B cell (primary cell): ENCODE measurements around the gene EZH2. TPM values are rescaled to one million over a fixed set of nuclear protein-coding genes. Genes with fewer than 3 reads are reported as not detected.

Source experiments
- ATAC-seq: fragments of 200-7000 bp; cut with Tn5 transposase; one replicate; pipeline ENCODE4 v1.10.0; 2021; ENCODE audit warnings: low read depth, mild to moderate bottlenecking, moderate number of reproducible peaks, moderate library complexity
- CTCF ChIA-PET: fragments of 350-600 bp; sonication (Branson Sonifier 250); formaldehyde crosslinking; loops from one replicate; lab custom pipeline; 2021; ENCODE audit warnings: antibody characterized with exemption, inconsistent platforms; lab: Charles Lee
- POLR2A ChIA-PET: fragments of 350-600 bp; sonication (Branson Sonifier 250); formaldehyde crosslinking; loops from one replicate; lab custom pipeline; 2021; ENCODE audit warnings: antibody characterized with exemption; lab: Charles Lee
- DNase-seq: peaks from one replicate; pipeline ENCODE4 v3.0.0; 2013
- H2AFZ ChIP-seq: 2 replicates; pipeline ENCODE4 v1.6.1; 2012; ENCODE audit warnings: mild to moderate bottlenecking, low read depth, low read length; ENCODE audit not compliant: insufficient read depth, poor library complexity, severe bottlenecking
- H3K27ac ChIP-seq, 2 donors: 1 replicate in 1 of 2; 2 replicates in 1 of 2; pipeline ENCODE4 v1.5.1; 2012 to 2013; ENCODE audit warnings: low read length in 2 of 2, mild to moderate bottlenecking in 2 of 2, moderate library complexity in 1 of 2
- H3K27me3 ChIP-seq, 4 experiments: fragments of 200-600 bp in 1 of 4; sonication (generic) in 1 of 4; replicated peaks in 1 of 4; 1 replicate in 2 of 4; 2 replicates in 2 of 4; pipeline versions ENCODE4 v1.6.1 to v1.7.0; 2013 to 2016; ENCODE audit warnings: low read length in 3 of 4, mild to moderate bottlenecking in 2 of 4, mixed read lengths in 1 of 4, moderate library complexity in 1 of 4; ENCODE audit not compliant: insufficient read depth in 4 of 4, control insufficient read depth in 3 of 4; ENCODE audit errors: control extremely low read depth in 1 of 4
- H3K36me3 ChIP-seq, 2 experiments: replicated peaks in 1 of 2; 1 replicate in 1 of 2; 2 replicates in 1 of 2; pipeline versions ENCODE4 v1.6.1 to v1.7.1; 2013; ENCODE audit warnings: low read length in 1 of 2; ENCODE audit not compliant: insufficient read depth in 2 of 2, control insufficient read depth in 1 of 2; ENCODE audit errors: control extremely low read depth in 1 of 2, extremely low read depth in 1 of 2
- H3K4me1 ChIP-seq, 2 donors: fragments of 200-600 bp in 1 of 2; sonication (generic) in 1 of 2; 1 replicate in 1 of 2; 2 replicates in 1 of 2; pipeline versions ENCODE4 v1.5.1 to v1.6.1; 2013 to 2017; ENCODE audit warnings: low read length in 2 of 2; ENCODE audit not compliant: control insufficient read depth in 2 of 2, insufficient read depth in 2 of 2
- H3K4me2 ChIP-seq: replicated peaks from 2 replicates; pipeline ENCODE3; 2012; ENCODE audit warnings: mild to moderate bottlenecking, low read depth, low read length; ENCODE audit not compliant: poor library complexity, severe bottlenecking
- H3K4me3 ChIP-seq, 5 experiments: fragments of 200-600 bp in 1 of 5; sonication (generic) in 1 of 5; 1 replicate in 3 of 5; 2 replicates in 2 of 5; pipeline versions ENCODE4 v1.5.1 to v1.7.0; 2011 to 2016; ENCODE audit warnings: low read length in 4 of 5, mild to moderate bottlenecking in 4 of 5, low read depth in 2 of 5, control low read depth in 1 of 5, moderate library complexity in 1 of 5; ENCODE audit not compliant: insufficient read depth in 1 of 5; ENCODE audit errors: control extremely low read depth in 1 of 5, extremely low read depth in 1 of 5
- H3K79me2 ChIP-seq: fragments of 200-600 bp; sonication (generic); one replicate; pipeline ENCODE4 v1.6.0; 2016; ENCODE audit warnings: low read length; ENCODE audit not compliant: control insufficient read depth, insufficient read depth
- H3K9ac ChIP-seq: fragments of 200-600 bp; sonication (generic); 2 replicates; pipeline ENCODE4 v1.6.1; 2017; ENCODE audit warnings: mild to moderate bottlenecking, low read length, moderate library complexity
- H3K9me3 ChIP-seq, 3 donors: one replicate each; pipeline versions ENCODE4 v1.6.1 to v1.7.1; 2013; ENCODE audit warnings: low read length in 2 of 3; ENCODE audit not compliant: control insufficient read depth in 2 of 3, insufficient read depth in 1 of 3; ENCODE audit errors: control extremely low read depth in 1 of 3
- H4K20me1 ChIP-seq: 2 replicates; pipeline ENCODE4 v1.6.0; 2012; ENCODE audit warnings: mild to moderate bottlenecking, low read length; ENCODE audit not compliant: insufficient read depth, control insufficient read depth, poor library complexity, severe bottlenecking
- H3K27ac Mint-ChIP-seq: one replicate; pipeline ENCODE4 v1.8.0; 2021; ENCODE audit warnings: mixed read lengths
- H3K27me3 Mint-ChIP-seq: one replicate; pipeline ENCODE4 v1.8.0; 2021; ENCODE audit warnings: mixed read lengths
- H3K4me1 Mint-ChIP-seq: one replicate; pipeline ENCODE4 v1.8.0; 2021; ENCODE audit warnings: mixed read lengths
- H3K4me3 Mint-ChIP-seq: one replicate; pipeline ENCODE4 v1.8.0; 2021; ENCODE audit warnings: mixed read lengths
- H3K9me3 Mint-ChIP-seq: one replicate; pipeline ENCODE4 v1.8.0; 2022; ENCODE audit warnings: mixed read lengths; ENCODE audit not compliant: insufficient read depth
- EZH2 ChIP-seq: IDR thresholded peaks from 2 replicates; pipeline ENCODE4 v1.6.1; 2012; ENCODE audit warnings: borderline replicate concordance, low read depth, mild to moderate bottlenecking, moderate library complexity, low read length; ENCODE audit not compliant: insufficient read depth, poor library complexity, severe bottlenecking
- WGBS: methylation state at CpG from one replicate; pipeline ENCODE4 v1.1.5; 2013; ENCODE audit warnings: missing lambda C conversion rate; ENCODE audit not compliant: insufficient coverage; 5-methylcytosine and 5-hydroxymethylcytosine counted together
- intact Hi-C: fragments of 100-400 bp; cut with micrococcal nuclease; formaldehyde crosslinking; loops from one replicate; pipeline ENCODE4 v1.10.0; 2022
- polyA plus RNA-seq: library from polyadenylated mRNA; depleted of rRNA; stranded (reverse); fragments of >200 nt; gene quantifications from 2 replicates; pipeline ENCODE4 v1.2.3, GENCODE V29; 2012
- total RNA-seq, 2 donors: library from RNA; stranded (reverse); fragments of 120-200 nt in 1 of 2; gene quantifications; 1 replicate in 1 of 2; 2 replicates in 1 of 2; pipeline versions ENCODE4 v1.2.3 to v1.2.4, GENCODE V29; 2013 to 2022
- TF ChIP-seq, protein P1 (sequence below): fragments of 200-600 bp; IDR thresholded peaks from one replicate; pipeline ENCODE4 v1.8.0; 2022; ENCODE audit warnings: antibody characterized with exemption, mild to moderate bottlenecking

Gene EZH2
- total and polyA plus RNA-seq, 2 donors (not counting 1 experiment from before 2014, with no cell fraction given): 5.1 to 10.3 TPM

DNA sequence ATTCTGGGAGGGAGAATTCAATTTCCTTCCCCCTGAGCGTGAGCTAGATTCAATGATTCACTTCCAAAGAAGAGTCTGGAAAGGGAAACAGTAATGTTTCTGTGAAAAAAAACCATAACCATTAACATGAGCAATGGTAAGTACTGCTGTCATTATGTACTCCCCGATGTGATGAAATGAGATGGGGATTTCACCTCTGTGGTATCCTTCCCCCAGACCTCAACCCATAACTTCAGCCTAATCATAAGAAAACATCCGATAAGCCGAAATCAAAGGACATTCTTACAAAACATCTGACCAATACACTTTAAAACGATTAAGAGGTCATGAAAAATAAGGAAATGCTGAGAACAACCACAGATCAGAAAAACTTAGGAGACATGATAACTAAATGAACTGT lies 27.2 kb downstream of the EZH2 start:
- Histone ChIP-seq H3K9ac (no peak overlapping the region), H3K27ac (no peak overlapping the region), H2AFZ (no peak overlapping the region), H3K4me2 (no peak overlapping the region), H3K36me3 (no peaks in the 10 kb centered on the region), H3K9me3 (no peaks in the 10 kb centered on the region), H4K20me1 (no peaks in the 10 kb centered on the region), H3K4me3 (no peak overlapping the region), H3K4me1 (no peaks in the 10 kb centered on the region), H3K79me2 (peaks cover 84% of the 10 kb centered on the region), H3K27me3 (no peaks in the 10 kb centered on the region)
- H3K27ac Mint-ChIP-seq: no peak overlapping the region
- peaks cover 12% of the 10 kb centered on the region for H3K4me1 Mint-ChIP-seq
- no CpG with 5 or more reads among the region's 5 CpGs for WGBS
- CTCF ChIA-PET: interaction anchor here (0.7 to 3.0 kb wide), 13 partner anchors 15 to 338 kb away, joined by 3 to 22 read pairs (median 5); no protein-coding TSS in a partner anchor
- ATAC-seq: no peak
- TF ChIP-seq, protein P1, sequence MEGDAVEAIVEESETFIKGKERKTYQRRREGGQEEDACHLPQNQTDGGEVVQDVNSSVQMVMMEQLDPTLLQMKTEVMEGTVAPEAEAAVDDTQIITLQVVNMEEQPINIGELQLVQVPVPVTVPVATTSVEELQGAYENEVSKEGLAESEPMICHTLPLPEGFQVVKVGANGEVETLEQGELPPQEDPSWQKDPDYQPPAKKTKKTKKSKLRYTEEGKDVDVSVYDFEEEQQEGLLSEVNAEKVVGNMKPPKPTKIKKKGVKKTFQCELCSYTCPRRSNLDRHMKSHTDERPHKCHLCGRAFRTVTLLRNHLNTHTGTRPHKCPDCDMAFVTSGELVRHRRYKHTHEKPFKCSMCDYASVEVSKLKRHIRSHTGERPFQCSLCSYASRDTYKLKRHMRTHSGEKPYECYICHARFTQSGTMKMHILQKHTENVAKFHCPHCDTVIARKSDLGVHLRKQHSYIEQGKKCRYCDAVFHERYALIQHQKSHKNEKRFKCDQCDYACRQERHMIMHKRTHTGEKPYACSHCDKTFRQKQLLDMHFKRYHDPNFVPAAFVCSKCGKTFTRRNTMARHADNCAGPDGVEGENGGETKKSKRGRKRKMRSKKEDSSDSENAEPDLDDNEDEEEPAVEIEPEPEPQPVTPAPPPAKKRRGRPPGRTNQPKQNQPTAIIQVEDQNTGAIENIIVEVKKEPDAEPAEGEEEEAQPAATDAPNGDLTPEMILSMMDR: no peak
- TF ChIP-seq EZH2: no peak
- no peak overlapping the region for H3K4me3 Mint-ChIP-seq
- H3K27me3 Mint-ChIP-seq: no peaks in the 10 kb centered on the region
- intact Hi-C loops: loop anchor here (1.0 to 2.0 kb wide), 4 partner anchors 27 to 109 kb away; partner anchors contain the start of gene EZH2
- POLR2A ChIA-PET: no interaction called here
- H3K9me3 Mint-ChIP-seq: no peaks in the 10 kb centered on the region
- DNase-seq: no peak

DNA sequence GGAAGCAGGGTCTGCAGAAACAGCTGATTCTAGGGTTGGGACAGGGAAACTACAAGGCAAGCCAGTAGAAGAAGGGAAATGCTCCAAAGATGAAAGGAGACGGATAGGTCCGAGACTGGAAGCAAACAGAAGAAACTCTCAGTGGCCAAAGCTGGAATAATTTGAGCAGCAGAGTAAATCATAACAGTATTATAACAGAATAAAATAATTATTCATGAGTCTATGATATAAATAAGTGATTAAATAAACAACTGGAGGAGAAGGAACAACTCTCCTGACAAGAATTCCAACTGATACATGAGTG lies 27.6 kb downstream of the EZH2 start:
- Mint-ChIP-seq H3K4me1 (peaks cover 11% of the 10 kb centered on the region), H3K9me3 (no peaks in the 10 kb centered on the region), H3K27me3 (no peaks in the 10 kb centered on the region), H3K4me3 (peak overlapping the region; percentile 13), H3K27ac (no peak overlapping the region)
- Histone ChIP-seq H3K36me3 (no peaks in the 10 kb centered on the region), H3K27ac (no peak overlapping the region), H4K20me1 (no peaks in the 10 kb centered on the region), H3K4me2 (peak overlapping the region; percentile 16), H3K4me1 (no peaks in the 10 kb centered on the region), H3K4me3 (no peak overlapping the region), H3K9ac (no peak overlapping the region), H2AFZ (no peak overlapping the region), H3K79me2 (peaks cover 84% of the 10 kb centered on the region), H3K27me3 (no peaks in the 10 kb centered on the region), H3K9me3 (no peaks in the 10 kb centered on the region)
- DNase-seq (no peak), ATAC-seq (no peak)
- POLR2A ChIA-PET: no interaction called here
- TF ChIP-seq, protein P1: peak; percentile 51
- no peak for TF ChIP-seq EZH2
- intact Hi-C loops: loop anchor here (1.0 to 2.0 kb wide), 4 partner anchors 28 to 110 kb away; partner anchors contain the start of gene EZH2
- no CpG with 5 or more reads among the region's 2 CpGs for WGBS
- CTCF ChIA-PET: interaction anchor here (0.7 to 3.0 kb wide), 17 partner anchors 11 to 337 kb away, joined by 3 to 22 read pairs (median 3); no protein-coding TSS in a partner anchor
